Omental fat pad (tissue), 4 donors: ENCODE measurements around the gene ADGRL1. TPM values are rescaled to one million over a fixed set of nuclear protein-coding genes. Genes with fewer than 3 reads are reported as not detected.

Experiments used
- ATAC-seq: fragments of 150-250 bp; one replicate; pipeline ENCODE4 v1.9.1; 2016; ENCODE audit warnings: mild to moderate bottlenecking, moderate library complexity; ENCODE audit not compliant: low FRiP score
- DNase-seq: peaks from one replicate; pipeline ENCODE4 v3.0.0-alpha.2; 2019; ENCODE audit warnings: low spot score
- CTCF ChIP-seq, 3 donors: fragments of 450-650 bp; IDR thresholded peaks; one replicate each; pipeline ENCODE4 v1.5.1; 2016 to 2017; ENCODE audit warnings: antibody characterized with exemption in 3 of 3, mild to moderate bottlenecking in 3 of 3, moderate library complexity in 2 of 3
- total RNA-seq, 4 donors: library from RNA; depleted of rRNA; stranded (reverse); fragments of >200 nt; gene quantifications; one replicate each; pipeline ENCODE4 v1.1.0, GENCODE V29; 2016

ADGRL1 gene
- total RNA-seq, 4 donors from 2014 or later: 7.7 to 18.0 (median 13.9) TPM

GRCh38 chr19:14118165-14119051 is 87.6 kb downstream of the ADGRL1 start:
- ATAC-seq: peak; percentile 66
- no peak for TF ChIP-seq CTCF (IDR thresholded peaks at IDR 0.05)
- DNase-seq: peak; percentile 69

- TF ChIP-seq CTCF (IDR thresholded peaks at IDR 0.05): no peak
- DNase-seq (peak; percentile 91), ATAC-seq (peak; percentile 96)
Measured at GRCh38 chr19:14117668-14118164, 88.3 kb downstream of the ADGRL1 start, which contains the start of gene PRKACA. PRKACA (minus strand) TSS chr19:14117762; CDS start chr19:14117547, 215 bp downstream.

- DNase-seq (no peak), ATAC-seq (peak; percentile 3)
- no peak for TF ChIP-seq CTCF (IDR thresholded peaks at IDR 0.05)
Measured at GRCh38 chr19:14116918-14117578, 88.9 kb downstream of the ADGRL1 start.

- ATAC-seq (no peak), DNase-seq (no peak)
- TF ChIP-seq CTCF (IDR thresholded peaks at IDR 0.05): no peak
Measured at GRCh38 chr19:14116525-14116917, 89.4 kb downstream of the ADGRL1 start.

- no peak for TF ChIP-seq CTCF (IDR thresholded peaks at IDR 0.05)
- no peak for DNase-seq
- no peak for ATAC-seq
Measured at GRCh38 chr19:14115756-14116155, 90.2 kb downstream of the ADGRL1 start.

GRCh38 chr19:14114854-14115253 is 91.1 kb downstream of the ADGRL1 start:
- no peak for ATAC-seq
- no peak for TF ChIP-seq CTCF (IDR thresholded peaks at IDR 0.05)
- DNase-seq: no peak
